NCI-H526 (cell line): Measurements from ENCODE around the gene IL27RA.
"Not testable (repeated sequence)": the region's sequence is repeated elsewhere in the genome, so short reads cannot be mapped to it uniquely, and the experiment has no call there.

ENCODE experiments used
- DNase-seq, 2 experiments: peaks; one replicate each; lab custom pipeline; 2025; lab: John Stamatoyannopoulos, UW

IL27RA gene

DNA sequence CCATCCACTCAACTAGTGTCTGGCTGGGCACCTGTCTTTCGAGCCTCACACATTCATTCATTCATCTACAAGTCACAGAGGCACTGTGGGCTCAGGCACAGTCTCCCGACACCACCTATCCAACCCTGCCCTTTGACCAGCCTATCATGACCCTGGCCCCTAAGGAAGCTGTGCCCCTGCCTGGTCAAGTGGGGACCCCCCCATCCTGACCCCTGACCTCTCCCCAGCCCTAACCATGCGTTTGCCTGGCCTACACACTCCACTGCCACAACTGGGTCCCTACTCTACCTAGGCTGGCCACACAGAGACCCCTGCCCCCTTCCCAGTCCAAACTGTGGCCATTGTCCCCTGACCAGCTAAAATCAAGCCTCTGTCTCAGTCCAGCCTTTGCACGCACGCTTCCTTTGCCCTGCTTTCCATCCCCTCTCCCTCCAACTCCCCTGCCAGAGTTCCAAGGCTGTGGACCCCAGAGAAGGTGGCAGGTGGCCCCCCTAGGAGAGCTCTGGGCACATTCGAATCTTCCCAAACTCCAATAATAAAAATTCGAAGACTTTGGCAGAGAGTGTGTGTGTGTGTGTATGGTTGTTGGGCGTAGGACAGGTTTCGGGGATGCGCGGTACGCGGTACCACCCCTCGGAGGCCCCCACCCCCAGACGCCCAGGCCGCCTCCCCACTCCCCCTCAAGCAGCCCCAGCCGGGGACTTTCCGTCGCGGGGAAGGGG, 404 bp upstream of the IL27RA start:
- no peak for DNase-seq

DNA sequence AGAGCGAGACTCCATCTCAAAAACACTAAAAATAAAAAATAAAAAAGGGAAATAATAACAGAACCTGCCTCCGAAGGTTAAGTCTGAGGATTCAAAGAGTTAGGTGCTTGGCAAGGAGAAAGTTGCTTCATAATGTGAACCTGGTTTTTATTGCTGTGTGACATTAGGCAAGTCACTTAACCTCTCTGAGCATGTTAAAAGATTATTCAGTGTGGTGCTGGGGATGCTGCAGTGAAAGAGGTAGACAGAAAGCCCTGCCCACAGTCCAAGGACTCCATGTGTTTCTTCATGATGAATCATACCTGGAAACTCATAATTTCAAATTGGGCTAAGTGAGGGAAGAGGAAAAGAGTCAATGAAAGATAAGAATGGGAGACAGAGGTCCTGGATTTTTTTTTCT, 2.4 kb downstream of the IL27RA start:
- DNase-seq = no peak

DNA sequence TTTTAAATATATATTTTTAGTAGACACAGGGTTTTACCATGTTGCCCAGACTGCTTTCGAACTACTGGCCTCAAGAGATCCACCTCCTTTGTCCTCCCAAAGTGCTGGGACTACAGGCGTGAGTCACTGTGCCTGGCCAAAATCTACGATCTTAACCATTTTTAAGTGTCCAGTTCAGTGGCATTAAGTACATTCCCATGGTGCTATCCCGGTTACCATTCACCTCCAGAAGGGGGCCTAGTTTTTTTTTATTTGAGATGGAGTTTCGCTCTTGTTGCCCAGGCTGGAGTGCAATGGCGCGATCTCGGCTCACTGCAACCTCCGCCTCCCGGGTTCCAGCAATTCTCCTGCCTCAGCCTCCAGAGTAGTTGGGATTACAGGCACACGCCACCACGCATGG, 3.6 kb downstream of the IL27RA start:
- DNase-seq = not testable (repeated sequence)

DNA sequence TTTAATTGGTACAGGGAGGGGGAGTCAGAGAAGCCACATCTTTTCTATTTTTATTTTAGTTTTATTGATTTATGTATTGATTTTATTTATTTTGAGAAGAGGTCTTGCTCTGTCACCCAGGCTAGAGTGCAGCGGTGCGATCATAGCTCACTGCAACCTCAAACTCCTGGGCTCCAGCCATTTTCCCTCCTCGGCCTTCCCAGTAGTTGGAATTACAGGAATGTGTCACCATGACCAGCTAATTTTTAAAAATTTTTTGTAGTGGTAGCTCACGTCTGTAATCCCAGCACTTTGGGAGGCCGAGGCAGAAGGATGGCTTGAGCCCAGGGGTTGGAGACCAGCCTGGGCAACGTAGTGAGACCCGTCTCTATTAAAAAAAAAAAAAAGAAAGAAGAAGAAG, 4.1 kb downstream of the IL27RA start:
- DNase-seq = no peak

DNA sequence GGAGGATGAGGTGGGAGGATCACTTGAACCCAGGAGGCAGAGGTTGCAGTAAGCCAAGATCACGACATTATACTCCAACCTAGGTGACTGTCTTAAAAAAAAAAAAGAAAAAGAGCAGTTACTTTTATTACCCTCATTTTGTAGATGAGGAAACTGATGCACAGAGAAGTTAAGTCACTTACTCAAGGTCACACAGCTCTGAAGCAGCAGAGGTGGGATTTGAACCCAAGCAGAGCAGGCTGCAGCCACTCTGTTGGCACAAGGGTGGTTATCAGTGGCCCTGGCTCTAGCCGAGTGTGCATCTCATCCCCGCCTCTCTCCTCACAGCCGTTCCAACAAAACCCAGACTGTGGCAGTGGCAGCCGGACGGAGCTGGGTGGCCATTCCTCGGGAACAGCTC, 7.6 kb downstream of the IL27RA start:
- DNase-seq = no peak

DNA sequence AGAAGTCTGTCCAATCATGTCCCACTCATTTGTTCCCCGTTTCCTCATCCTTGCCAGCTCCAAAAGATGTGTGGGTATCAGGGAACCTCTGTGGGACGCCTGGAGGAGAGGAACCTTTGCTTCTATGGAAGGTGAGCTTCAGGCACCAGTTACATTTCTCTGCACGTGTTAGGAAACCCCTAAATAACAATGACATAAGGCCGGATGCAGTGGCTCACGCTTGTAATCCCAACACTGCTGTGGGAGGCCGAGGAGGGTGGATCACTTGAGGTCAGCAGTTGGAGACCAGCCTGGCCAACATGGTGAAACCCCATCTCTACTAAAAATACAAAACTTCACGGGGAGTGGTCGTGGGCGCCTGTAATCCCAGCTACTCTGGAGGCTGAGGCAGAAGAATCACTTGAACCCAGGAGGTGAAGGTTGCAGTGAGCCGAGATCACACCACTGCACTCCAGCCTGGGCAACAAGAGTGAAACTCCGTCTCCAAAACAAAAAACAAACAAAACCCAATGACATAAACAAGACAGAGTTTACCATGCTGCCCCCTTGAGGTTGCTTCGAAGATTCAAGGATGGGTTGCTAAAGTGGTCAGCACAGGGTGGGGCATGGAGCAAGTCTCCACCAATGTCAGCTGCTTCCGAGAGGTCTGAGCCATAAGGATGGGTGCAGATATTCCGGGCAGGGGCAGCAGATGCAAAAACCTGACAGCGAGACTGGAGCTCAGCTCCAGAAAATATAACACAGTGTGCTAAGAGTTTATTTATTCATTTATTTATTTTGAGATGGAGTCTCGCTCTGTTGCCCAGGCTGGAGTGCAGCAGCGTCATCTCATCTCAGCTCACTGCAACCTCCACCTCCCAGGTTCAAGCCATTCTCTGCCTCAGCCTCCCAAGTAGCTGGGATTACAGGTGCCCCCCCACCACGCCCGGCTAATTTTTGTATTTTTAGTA, 11.4 kb downstream of the IL27RA start:
- peak in 1 of 2 experiments; percentile 57 for DNase-seq

DNA sequence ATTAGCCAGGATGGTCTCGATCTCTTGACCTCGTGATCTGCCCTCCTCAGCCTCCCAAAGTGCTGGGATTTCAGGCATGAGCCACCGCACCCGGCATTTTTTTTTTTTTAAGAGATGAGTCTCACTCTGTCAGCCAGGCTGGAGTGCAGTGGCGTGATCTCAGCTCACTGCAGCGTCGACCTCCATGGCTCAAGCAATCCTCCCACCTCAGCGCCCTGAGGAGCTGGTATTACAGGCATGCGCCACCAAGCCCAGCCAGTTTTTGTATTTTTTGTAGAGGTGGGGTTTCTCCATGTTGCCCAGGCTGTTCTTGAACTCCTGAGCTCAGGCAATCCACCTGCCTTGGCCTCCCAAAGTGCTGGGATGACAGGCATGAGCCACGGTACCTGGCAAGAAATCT, 16.3 kb downstream of the IL27RA start:
- not testable (repeated sequence) for DNase-seq

DNA sequence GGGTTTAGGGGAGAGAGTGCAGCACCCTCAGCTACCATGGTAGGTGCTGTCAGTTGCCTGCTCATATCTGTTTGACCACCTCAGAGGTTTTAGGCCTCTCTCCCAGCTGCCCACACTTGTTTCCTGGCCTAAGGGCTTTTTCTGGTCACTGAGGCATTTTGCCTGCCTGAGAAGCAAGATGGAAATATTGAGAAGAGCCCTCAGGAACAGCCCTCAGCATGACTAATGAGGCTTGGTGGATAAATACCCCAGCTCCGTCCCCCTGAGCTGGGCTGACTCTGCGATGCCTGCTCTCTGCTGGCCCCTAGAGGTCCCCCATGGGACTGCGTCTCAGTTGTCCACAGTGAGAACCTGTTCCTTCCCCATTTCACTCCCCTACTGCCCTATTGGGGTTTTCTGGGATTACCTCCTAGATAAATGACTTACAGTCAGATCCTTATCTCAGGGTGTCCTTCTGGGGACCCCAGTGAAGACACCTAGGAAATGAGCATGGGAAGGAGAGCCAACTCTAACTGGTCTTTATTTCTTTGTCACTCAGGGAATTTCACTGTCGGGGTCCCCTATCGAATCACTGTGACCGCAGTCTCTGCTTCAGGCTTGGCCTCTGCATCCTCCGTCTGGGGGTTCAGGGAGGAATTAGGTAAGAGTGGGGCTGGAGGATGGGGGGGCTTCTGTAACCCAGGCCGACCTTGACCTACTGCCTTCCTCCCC, 17.0 kb downstream of the IL27RA start:
- peak in 1 of 2 experiments; percentile 40 for DNase-seq

DNA sequence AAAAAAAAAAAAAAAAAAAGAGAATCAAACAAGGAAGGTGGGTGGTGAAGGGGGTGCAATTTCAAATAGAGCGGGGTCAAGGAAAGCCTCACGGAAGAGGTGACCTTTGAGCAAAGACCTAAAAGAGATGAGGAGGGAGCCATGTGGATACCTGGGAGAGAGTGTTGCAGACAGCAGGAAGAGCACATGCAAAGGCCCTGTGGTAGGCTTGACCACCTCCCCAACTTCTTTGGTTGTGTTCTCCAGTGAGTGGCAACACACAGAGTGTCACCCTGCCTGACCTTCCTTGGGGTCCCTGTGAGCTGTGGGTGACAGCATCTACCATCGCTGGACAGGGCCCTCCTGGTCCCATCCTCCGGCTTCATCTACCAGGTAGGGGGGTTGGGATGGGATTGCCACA, 18.9 kb downstream of the IL27RA start:
- no peak for DNase-seq

DNA sequence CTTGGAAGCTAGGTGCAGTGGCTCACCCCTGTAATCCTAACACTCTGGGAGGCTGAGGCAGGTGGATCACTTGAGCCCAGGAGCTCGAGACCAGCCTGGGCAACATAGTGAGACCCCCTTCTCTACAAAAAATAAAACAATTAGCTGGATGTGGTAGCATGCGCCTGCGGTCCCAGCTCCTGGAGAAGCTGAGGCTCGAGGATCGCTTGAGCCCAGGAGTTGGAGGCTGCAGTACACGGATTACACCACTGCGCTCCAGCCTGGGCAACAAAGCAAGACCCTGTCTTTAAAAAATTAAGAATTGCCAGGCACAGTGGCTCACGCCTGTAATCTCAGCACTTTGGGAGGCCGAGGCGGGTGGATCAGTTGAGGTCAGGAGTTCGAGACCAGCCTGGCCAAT, 19.4 kb downstream of the IL27RA start:
- DNase-seq = not testable (repeated sequence)

DNA sequence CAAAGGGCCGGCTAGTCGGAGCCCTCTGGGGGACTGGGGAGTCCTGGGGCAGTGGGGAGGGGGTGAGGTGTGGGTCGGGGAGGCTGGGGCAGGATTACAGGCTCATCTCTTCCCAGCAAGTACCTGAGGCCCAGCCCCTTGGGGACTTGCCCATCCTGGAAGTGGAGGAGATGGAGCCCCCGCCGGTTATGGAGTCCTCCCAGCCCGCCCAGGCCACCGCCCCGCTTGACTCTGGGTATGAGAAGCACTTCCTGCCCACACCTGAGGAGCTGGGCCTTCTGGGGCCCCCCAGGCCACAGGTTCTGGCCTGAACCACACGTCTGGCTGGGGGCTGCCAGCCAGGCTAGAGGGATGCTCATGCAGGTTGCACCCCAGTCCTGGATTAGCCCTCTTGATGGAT, 20.4 kb downstream of the IL27RA start:
- no peak for DNase-seq

DNA sequence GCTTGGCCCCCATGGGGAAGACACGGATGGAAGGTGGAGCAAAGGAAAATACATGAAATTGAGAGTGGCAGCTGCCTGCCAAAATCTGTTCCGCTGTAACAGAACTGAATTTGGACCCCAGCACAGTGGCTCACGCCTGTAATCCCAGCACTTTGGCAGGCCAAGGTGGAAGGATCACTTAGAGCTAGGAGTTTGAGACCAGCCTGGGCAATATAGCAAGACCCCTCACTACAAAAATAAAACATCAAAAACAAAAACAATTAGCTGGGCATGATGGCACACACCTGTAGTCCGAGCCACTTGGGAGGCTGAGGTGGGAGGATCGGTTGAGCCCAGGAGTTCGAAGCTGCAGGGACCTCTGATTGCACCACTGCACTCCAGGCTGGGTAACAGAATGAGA, 20.9 kb downstream of the IL27RA start:
- DNase-seq = no peak

DNA sequence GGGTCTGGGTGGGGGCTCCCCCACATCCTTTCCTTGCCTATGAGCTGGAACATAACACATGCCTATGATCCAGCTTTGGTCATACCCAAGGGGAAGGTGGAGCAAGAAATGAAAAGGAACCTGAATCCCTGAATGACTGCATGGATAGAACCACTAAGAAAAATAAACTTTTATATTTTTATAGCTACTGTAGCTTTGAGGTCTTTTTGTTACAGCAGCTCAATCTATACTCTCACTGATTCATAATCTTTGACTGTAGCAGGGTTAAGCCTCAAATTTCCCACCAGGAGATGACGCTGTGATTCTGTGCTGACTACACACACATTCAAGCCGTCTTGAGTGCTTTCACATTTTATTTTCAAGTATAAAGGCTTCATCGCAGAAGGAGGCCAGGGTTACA, 21.5 kb downstream of the IL27RA start:
- no peak for DNase-seq

DNA sequence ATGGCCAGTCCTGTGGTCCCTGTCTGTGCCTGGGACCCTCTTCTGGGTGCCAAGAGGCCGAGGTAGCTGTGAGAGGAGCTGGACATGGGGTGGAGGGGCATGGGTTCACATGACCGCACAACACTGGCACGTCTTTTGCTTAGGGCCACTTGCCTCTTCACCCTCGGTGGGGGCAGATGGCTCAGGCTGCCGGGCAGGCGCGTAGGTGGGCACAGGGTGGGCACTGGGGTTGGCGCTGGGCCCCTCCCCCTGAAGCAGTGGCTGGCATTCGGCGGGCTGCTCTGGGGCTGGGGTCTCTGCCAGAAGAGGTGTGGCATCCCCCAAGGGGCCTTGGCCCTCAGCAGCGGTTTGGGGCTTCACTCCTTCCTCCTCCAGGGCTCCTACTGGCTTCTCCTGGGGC, 21.9 kb downstream of the IL27RA start:
- no peak for DNase-seq

DNA sequence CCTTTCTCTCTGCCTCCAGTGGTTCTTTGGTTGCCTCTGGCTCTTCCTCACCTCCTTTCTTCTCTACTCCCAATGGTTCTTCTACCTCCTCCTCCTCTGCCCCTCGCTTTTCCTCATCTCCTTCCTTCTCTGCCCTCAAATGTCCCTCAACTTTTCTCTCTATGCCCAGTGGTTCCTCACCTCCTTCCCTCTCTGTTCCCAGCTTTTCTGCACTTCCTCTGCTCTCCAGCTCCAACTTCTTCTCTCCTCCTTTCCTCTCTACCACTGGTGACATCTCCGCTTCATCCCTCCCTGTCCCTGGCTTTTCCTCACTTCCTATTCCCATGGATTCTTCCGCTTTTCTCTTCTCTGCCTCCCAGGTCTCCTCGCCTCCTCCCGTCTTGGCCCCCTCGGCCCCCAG, 22.5 kb downstream of the IL27RA start:
- DNase-seq = no peak

DNA sequence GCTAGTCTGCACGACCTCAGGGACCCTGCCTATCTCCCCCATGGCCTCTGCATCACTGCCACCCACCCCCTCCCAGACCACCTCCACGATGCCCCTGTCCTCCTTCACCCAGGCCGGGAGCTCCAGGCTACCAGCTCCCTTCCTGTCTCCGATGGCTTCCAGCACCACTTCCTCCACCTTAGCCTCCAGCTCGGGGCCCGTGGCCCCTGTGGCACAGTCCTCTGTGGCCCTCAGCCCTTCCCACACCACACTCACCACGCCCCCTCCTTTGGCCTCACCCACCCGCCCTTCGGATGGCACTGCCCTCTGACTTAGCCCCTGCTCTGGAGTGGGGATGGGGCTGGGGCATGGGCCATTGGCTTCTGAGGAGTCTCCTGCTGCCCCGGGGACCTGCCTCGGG, 23.2 kb downstream of the IL27RA start:
- no peak for DNase-seq

DNA sequence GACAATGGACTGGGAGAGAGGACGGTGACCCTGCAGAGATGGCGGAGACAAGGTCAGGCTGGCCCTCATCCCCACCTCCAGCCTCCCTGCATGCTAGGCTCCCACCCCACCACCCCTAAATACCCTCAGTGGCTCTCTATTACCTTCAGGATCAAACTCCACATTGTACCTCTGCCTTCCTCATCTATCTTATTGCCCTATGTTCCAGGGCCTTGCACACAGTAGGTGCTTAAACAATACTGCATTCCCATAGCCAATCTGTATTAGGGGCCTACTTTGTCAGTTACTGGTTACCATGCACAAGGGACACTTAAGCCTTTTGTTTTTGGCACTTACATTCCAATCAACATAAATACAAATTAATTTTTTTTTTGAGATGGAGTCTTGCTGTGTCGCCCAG, 23.8 kb downstream of the IL27RA start:
- no peak for DNase-seq

DNA sequence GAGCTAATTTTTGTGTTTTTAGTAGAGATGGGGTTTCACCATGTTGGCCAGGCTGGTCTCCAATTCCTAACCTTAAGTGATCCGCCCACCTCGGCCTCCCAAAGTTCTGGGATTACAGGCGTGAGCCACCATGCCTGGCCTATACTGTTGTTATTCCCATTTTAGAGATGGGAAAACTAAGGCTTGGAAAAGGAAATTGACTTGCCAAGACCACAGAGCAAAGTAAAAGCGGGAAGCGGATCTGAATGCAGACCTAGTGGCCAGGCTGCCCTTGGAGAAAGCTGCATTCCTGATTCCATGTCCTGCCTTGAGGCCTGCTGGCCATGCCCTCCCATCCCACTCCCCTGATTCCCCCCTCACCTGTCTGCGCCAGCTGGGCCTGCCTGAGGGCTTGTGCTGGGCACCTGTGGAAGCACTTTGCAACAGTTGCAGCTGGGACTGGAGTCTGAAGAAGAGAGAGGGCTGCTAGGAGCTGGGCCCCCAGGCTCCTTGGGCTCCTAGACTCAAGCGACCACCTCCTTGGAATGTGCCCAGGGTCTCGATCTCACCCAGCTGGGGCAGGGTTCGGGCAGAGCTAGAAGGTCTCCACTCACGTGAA, 24.6 kb downstream of the IL27RA start:
- no peak for DNase-seq

DNA sequence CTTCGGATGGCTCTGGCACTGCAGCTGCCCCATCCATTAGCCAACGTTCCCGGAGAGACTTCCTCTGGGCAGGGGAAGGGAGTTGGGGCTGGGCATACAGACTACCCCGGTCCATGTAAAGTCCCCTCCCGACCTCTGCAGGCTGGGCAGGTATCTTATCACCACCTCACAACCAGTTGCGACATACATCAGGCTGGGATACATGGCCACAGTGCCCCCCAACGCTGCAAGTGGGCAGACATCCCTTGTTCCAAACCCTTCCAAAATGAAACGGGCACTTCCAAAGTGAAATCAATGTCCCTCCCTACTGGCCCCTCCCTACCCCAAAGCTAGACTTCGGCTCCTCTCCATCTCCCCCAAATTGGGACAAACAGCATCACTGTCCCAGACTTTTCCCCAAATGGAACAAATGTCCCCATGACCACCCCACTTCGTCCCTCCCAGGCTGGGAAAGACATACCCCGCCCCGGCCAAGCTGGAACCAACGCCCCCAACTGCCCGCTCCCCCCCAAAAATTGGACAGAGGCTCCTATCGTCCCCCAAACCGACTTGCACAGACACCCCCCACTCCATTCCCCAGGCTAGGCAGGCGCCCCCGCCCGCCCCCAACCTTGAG, 25.3 kb downstream of the IL27RA start:
- DNase-seq = no peak

DNA sequence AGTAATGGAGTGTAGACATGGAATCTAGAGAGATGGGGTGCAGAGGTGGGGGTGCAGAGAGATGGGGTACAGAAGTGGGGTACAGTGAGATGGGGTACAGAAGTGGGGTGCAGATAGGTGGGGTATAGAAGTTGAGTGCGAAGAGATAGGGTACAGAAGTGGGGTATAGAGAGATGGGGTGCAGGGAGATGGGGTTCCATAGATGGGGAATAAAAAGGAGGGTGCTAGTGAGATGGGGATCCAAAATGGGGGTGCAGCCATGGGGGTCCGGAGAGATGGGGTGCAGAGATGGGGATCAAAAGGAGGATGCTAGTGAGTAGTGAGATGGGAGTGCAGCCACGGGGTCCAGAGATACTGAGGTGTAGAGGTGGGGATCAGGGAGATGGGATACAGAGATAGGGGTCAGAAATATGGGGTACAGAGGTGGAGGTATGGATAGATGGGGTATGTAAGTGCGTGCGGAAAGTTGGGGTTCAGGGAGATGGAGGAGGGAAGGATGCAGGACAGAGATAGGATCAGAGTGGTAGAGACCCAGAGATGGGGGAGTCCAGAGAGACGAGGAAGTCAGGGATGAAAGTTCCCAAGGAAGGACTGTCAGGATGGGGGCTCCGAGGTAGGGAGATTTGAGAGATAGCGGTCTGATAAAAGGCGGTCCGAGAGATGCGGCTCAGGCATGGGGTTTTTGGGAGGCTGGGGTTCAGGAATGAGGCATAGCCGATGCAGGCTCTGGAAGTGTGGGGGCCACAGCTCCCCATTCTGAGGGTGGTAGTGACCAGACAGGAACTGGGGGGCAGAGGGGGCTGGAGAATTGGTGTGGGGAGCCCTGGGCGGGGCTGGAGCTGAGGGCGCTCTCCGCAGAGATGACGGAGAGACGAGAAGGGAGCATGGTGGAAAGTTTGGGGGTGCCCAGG, 26.9 kb downstream of the IL27RA start:
- no peak for DNase-seq

DNA sequence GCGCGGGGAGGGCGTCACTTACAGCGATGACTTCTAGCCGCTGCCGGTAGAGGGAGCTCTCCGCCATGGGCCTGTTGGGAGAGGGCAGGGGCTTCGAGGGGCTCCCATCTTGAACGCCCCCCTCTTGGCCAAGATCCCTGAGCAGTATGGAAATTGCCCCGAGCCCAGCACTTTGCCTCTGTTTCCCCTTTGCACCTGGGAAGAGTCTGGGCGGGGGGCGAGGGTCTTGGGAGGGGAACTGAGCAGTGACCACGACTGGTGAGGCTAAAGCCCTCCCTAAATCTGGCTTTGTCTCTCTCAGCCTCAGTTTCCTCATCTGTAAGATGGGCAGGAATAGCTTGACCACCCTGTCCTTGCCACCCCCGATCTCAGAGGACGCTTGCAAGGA, 27.5 kb downstream of the IL27RA start:
- no peak for DNase-seq
